DLD1 (cell line): ENCODE data around the gene CNST.
"Not testable (repeated sequence)": the region's sequence is repeated elsewhere in the genome, so short reads cannot be mapped to it uniquely, and the experiment has no call there.

Source experiments
- in situ Hi-C: cut with HindIII; loops from 2 replicates; pipeline ENCODE4 v1.10.0; 2017; ENCODE audit warnings: low sequenced_read_pairs

The CNST gene

DNA sequence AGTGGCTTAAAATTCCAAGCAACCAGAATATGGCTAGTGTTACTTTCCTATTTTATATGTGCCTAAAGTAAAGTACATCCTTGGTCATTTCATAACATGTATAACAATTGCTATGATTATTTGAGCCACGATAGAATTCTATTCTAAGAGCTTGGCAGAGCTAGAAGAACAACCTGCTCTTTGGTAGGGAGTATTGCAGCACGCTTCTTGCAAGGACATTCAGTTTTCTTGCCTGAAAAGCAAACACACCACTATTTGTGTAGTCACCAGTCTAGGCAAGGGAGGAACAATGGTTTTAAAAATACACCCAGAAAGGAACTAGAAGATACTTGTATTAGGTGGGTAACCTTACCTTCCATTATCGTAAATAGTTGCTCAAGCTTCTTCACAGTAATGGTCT is 51.5 kb downstream of the CNST start:
- in situ Hi-C loops, result no loop called here

GRCh38 chr1:246618240-246618808 is 52.1 kb downstream of the CNST start:
- in situ Hi-C loops, result no loop called here

- in situ Hi-C loops, result no loop called here
Measured at GRCh38 chr1:246622035-246622652, 55.9 kb downstream of the CNST start.

DNA sequence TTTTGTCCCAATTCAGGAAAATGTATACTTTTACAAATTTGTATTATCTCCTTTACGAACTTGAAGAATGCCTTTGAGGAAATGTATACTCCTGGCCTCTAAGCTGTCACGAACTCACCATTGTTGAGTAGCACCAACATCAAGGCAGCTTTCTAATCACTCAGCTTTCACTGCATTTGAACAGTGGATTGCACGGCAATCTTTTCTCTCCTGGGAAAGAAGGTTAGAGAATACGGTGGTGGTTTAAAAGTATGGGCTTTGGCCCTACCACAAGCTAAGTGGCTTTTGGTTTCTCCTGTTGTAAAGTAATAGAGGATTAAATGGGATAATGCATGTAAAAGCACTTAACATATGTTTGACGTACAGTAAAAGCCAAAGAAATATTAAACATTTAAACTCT is 57.8 kb downstream of the CNST start:
- in situ Hi-C loops, result no loop called here

- in situ Hi-C loops, result no loop called here
Measured at GRCh38 chr1:246629030-246629429, 62.8 kb downstream of the CNST start.

GRCh38 chr1:246629976-246630375 is 63.7 kb downstream of the CNST start:
- in situ Hi-C loops, result no loop called here

- in situ Hi-C loops, result no loop called here
Measured at GRCh38 chr1:246631426-246631825, 65.2 kb downstream of the CNST start.

DNA sequence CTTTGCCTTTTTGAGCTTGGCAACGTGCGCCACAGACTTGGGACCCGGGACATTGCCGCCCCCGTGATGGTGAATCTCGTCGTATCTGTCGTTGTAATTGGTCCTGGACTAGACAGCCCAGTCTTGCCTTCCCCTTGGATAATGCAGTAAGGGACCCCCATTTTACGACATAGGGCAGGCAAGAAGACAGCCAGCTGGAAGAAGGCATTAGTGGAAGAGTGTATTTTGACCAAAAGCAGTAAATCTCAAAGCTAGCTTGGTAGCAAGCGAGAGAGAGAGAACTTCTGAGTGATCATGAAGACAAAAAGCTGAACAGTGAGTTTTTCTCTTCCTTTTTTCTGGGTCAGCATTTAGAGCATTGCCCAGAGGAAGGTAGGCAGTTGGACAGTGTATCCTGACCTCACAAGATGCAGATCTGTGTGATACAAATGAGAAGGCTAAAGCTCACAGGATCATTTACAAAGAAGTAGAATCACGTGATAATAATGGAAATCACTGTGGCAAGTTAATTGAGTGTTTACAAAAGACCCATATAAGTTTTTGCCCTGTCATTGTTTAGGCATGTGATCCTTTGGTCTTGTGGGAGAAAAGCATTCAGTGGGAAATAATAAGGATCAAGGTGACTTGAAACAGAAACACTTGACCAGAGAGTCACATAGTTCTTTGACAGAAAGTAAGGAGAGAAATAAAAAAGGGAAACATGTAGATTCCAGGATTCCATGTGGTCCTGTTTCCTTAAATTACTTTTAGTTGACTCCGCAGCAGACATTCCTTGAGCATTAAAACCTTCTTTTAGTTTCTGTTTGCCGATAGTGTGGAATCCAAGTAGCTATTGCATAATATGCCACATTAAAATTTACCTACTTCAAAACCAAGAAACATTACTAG is 66.3 kb downstream of the CNST start:
- in situ Hi-C loops, result no loop called here

DNA sequence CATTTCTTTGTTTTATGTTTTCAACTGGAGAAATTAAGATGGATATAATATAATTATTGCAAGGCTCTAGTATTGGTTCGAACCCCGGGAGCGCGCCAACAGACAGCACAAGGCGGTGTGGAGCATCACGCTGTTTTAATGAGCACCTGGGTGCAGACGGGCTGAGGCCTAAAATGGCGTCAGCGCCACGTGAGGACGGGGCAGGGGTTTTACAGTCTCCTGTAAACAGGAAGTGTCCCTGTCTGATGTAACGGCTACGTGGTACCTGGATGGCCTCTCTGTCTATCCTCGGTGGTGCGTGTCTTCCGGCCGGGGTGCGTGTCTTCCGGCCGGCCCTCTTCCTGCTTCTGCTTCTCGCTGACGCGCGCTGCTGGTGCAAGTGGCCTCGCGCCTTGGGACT is 68.4 kb downstream of the CNST start:
- in situ Hi-C loops, result not testable (repeated sequence)

DNA sequence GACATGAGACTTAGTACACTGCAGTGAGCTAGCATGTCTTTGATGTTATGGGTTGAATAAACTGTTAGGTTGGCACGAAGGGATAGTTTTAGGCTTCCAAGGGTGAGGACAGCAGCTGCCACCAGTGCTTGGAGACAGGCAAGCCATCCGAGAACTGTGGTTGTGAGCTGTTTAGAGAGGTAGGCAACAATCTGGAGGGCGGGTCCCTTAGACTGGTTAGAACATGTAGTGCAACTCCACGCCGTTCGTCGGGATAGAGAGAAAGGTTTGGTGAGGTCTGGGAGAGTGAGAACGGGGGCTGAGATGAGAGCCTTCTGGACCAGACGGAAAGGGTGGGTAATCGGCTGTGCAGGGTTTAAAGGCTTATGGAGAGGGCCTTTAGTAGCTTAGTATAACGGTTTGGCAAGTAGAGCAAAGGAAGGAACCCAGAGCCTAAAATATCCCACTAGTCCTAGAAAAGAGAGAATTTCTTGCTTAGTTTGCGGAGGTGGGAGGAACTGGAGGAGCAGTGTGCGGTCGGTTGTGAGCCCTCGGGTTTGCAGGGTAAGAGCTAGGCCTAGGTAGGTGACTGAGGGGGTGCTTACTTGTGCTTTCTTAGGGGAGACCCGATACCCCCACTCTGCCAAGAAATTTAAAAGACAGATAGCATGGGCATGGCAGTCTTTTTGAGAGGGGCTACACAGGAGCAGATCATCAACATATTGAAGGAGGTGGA is 72.8 kb downstream of the CNST start:
- in situ Hi-C loops, result no loop called here

DNA sequence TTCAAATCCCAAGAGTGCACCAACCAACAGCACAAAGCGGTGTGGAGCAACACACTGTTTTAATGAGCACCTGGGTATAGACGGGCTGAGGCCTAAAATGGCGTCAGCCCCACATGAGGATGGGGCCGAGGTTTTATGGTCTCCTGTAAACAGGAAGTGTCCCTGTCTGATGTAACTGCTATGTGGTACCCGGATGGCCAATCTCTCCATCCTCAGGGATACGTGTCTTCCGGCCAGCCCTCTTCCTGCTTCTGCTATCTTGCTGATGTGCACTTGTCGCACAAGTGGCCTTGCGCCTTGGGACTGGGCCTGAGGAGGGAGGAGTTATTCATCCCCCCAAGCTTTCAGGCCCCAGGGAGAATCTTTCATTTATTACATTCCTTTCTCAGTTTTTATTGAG is 73.5 kb downstream of the CNST start:
- in situ Hi-C loops, result no loop called here

DNA sequence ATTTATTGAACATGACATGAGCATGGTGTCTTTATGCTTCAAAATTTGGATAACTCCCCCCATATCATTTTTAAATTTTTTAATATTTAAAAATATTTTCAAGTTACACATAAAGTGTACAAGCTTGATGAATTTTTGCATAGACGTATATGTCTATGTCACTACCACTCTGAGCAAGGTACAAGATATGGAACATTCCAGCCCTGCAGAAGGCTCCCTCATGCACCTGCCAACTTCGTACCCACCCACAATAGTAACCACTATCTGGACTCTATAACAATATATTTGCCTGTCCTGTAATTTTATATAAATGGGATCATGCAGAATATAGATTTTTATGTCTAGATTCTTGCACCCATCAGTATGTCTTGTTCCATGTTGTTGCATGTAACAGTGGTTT is 74.5 kb downstream of the CNST start:
- in situ Hi-C loops, result no loop called here

- in situ Hi-C loops, result no loop called here
Measured at GRCh38 chr1:246641394-246641793, 75.1 kb downstream of the CNST start.

GRCh38 chr1:246642719-246643118 is 76.5 kb downstream of the CNST start:
- in situ Hi-C loops, result no loop called here

- in situ Hi-C loops, result no loop called here
Measured at GRCh38 chr1:246647113-246647512, 80.9 kb downstream of the CNST start.

GRCh38 chr1:246647513-246647912 is 81.3 kb downstream of the CNST start:
- in situ Hi-C loops, result no loop called here

DNA sequence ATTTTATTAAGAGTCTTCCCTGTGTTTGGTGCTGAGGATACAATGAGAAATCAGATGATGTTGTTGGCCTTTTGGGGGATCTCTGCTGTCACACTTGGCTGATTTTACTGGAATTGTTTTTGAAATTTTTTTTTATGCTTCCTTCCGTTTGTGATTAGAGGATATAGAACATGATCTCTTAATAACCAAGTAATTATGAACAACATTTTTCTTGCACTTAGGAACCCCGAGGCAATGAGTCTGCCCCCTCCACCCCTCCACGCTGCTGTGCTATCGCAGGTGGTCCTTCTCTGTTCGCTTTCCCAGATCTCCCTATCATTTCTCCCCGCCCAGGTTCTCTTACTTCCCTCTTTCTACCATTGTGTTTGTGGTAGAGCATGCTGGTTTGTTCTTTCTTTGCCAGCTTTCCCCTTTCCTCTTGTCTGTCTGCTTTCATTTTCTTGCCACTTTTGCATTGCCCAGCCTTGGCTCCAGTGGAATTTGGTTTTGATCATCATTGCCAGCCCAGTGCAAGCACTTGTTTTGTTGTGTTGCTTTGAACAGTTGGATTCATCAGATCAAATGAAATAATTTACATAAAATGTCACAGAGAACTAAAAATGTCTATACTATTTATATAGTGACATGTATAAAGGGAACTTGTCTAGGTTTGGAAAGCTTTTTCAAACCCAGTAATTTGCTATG is 84.9 kb downstream of the CNST start:
- in situ Hi-C loops, result no loop called here

DNA sequence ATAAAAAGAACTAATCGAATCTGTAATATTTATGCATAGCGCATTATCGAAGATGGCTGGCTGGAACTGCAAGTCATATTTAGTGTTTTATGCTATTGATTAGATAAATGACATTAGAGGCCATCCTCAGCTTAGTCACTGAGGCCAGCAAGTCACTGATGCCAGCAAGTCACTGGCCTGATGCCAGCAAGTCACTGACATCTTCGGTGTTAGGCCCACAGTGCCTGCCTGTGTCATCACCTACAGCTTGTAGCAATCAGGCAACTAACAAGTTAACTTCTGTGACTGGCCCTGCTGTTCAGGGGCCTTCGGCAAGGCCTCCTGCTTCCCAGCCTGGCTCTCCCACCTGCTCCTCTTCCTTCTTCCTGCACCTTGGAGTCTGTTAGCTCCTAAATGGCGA is 92.3 kb downstream of the CNST start:
- in situ Hi-C loops, result no loop called here

GRCh38 chr1:246659594-246660140 is 93.4 kb downstream of the CNST start:
- in situ Hi-C loops, result no loop called here

DNA sequence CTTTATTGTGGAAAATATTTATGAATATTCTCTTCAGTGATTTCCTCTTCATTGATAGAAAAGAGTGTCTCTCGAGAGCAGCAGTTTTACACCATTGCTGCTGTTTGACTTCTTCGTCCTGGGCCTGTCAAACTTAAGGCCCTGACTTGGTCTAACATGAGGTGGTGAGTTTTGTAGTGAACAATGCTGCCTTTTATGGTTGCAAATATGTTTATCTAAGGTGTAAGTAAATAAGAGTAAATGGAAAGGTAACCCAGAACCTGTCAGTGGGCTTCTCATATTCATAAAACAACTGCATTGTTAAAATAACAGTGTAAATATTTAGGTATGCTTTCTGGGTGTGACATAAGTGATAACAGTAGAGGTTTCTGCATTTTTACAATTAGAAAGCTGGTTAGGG is 95.2 kb downstream of the CNST start:
- in situ Hi-C loops, result no loop called here

- in situ Hi-C loops, result no loop called here
Measured at GRCh38 chr1:246667773-246668172, 101.5 kb downstream of the CNST start.
